CD4-positive, alpha-beta T cell (primary cell): ENCODE results near the gene NOX4. TPM values are rescaled to one million over a fixed set of nuclear protein-coding genes. Genes with fewer than 3 reads are reported as not detected.

ENCODE experiments used
- ATAC-seq: fragments of 200-7000 bp; cut with Tn5 transposase; one replicate; pipeline ENCODE4 v1.10.0; 2022; ENCODE audit warnings: mild to moderate bottlenecking; ENCODE audit not compliant: poor library complexity
- CTCF ChIA-PET: fragments of 350-600 bp; sonication (Branson Sonifier 250); formaldehyde crosslinking; loops from one replicate; lab custom pipeline; 2021; ENCODE audit warnings: antibody characterized with exemption, inconsistent platforms; lab: Charles Lee
- POLR2A ChIA-PET: fragments of 350-600 bp; sonication (Branson Sonifier 250); formaldehyde crosslinking; loops from one replicate; lab custom pipeline; 2021; ENCODE audit warnings: antibody characterized with exemption, inconsistent platforms; lab: Charles Lee
- DNase-seq, 14 experiments: peaks; one replicate each; pipeline ENCODE4 v3.0.0-alpha.2; 2013 to 2020; ENCODE audit warnings: mixed read lengths in 2 of 14
- H3K27ac ChIP-seq, 2 donors: one replicate each; pipeline versions ENCODE4 v1.5.1 to v1.7.0; 2013; ENCODE audit warnings: low read length in 2 of 2, low read depth in 1 of 2, mild to moderate bottlenecking in 1 of 2
- H3K27me3 ChIP-seq, 2 experiments: 1 replicate in 1 of 2; 2 replicates in 1 of 2; pipeline versions ENCODE4 v1.6.1 to v1.7.0; 2013; ENCODE audit warnings: low read length in 2 of 2, control low read depth in 1 of 2, mild to moderate bottlenecking in 1 of 2, moderate library complexity in 1 of 2; ENCODE audit not compliant: insufficient read depth in 2 of 2, control insufficient read depth in 1 of 2
- H3K36me3 ChIP-seq: one replicate; pipeline ENCODE4 v1.6.1; 2013; ENCODE audit warnings: low read length, control low read depth; ENCODE audit not compliant: insufficient read depth
- H3K4me1 ChIP-seq: one replicate; pipeline ENCODE4 v1.6.1; 2013; ENCODE audit warnings: low read length, control low read depth; ENCODE audit not compliant: insufficient read depth
- H3K4me3 ChIP-seq: one replicate; pipeline ENCODE4 v1.5.1; 2013; ENCODE audit warnings: mild to moderate bottlenecking, low read length, moderate library complexity
- H3K9me3 ChIP-seq, 2 experiments: 1 replicate in 1 of 2; 2 replicates in 1 of 2; pipeline versions ENCODE4 v1.6.1 to v1.7.0; 2013; ENCODE audit warnings: low read length in 2 of 2, mild to moderate bottlenecking in 2 of 2, control low read depth in 1 of 2, moderate library complexity in 1 of 2; ENCODE audit not compliant: control insufficient read depth in 1 of 2, insufficient read depth in 1 of 2
- H3K27ac Mint-ChIP-seq: one replicate; pipeline ENCODE4 v1.8.0; 2020; ENCODE audit warnings: mixed read lengths
- H3K27me3 Mint-ChIP-seq: one replicate; pipeline ENCODE4 v1.8.0; 2021; ENCODE audit warnings: mixed read lengths
- H3K36me3 Mint-ChIP-seq: one replicate; pipeline ENCODE4 v1.8.0; 2021; ENCODE audit warnings: low read depth, mixed read lengths
- H3K4me1 Mint-ChIP-seq: one replicate; pipeline ENCODE4 v1.8.0; 2021; ENCODE audit warnings: low read depth, mixed read lengths
- H3K4me3 Mint-ChIP-seq: one replicate; pipeline ENCODE4 v1.8.0; 2020; ENCODE audit warnings: mild to moderate bottlenecking, mixed read lengths
- H3K9me3 Mint-ChIP-seq: one replicate; pipeline ENCODE4 v1.8.0; 2020; ENCODE audit warnings: mixed read lengths
- intact Hi-C, 2 experiments: fragments of 100-400 bp; cut with DNase I in 1 of 2; cut with micrococcal nuclease in 1 of 2; formaldehyde crosslinking; loops; one replicate each; pipeline versions ENCODE4 v1.15.1 to v1.9.0; 2023 to 2025; cut with DNase I, micrococcal nuclease
- total RNA-seq, 174 experiments: library from RNA in 2 of 174; stranded (reverse) in 2 of 174; gene quantifications; one replicate each; pipeline ENCODE4 v1.2.3 and lab custom pipeline; 2021 to 2026
- TF ChIP-seq, protein P1 (sequence below): fragments of 200-600 bp; IDR thresholded peaks from one replicate; pipeline ENCODE4 v1.8.0; 2022; ENCODE audit warnings: antibody characterized with exemption, mild to moderate bottlenecking

NOX4 gene
- total RNA-seq, 2 experiments from 2014 or later = not detected

DNA sequence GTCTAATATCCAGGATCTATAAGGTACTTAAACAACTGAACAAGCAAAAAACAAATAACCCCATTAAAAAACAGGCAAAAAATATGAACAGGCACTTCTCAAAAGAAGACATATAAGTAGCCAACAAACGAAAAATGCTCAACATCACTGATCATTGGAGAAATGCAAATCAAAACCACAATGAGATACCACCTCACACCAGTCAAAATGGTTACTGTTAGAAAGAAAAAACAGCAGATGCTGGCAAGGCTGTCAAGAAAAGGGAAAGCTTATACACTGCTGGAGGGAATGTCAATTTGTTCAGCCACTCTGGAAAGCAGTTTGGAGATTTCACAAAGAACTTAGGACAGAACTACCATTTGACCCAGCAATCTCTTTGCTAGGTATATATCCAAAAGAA lies 30.6 kb upstream of the NOX4 start:
- Mint-ChIP-seq H3K4me1 (no peaks in the 10 kb centered on the region), H3K27me3 (no peaks in the 10 kb centered on the region), H3K36me3 (no peaks in the 10 kb centered on the region), H3K27ac (no peak overlapping the region), H3K4me3 (no peak overlapping the region), H3K9me3 (peaks cover 2% of the 10 kb centered on the region)
- Histone ChIP-seq H3K4me1 (no peaks in the 10 kb centered on the region), H3K36me3 (no peaks in the 10 kb centered on the region), H3K4me3 (no peak overlapping the region), H3K27me3 (no peaks in the 10 kb centered on the region), H3K9me3 (no peaks in the 10 kb centered on the region), H3K27ac (no peak overlapping the region)
- intact Hi-C loops = no loop called here
- ChIA-PET POLR2A (no interaction called here), CTCF (no interaction called here)
- DNase-seq (no peak), ATAC-seq (no peak)
- TF ChIP-seq, protein P1, sequence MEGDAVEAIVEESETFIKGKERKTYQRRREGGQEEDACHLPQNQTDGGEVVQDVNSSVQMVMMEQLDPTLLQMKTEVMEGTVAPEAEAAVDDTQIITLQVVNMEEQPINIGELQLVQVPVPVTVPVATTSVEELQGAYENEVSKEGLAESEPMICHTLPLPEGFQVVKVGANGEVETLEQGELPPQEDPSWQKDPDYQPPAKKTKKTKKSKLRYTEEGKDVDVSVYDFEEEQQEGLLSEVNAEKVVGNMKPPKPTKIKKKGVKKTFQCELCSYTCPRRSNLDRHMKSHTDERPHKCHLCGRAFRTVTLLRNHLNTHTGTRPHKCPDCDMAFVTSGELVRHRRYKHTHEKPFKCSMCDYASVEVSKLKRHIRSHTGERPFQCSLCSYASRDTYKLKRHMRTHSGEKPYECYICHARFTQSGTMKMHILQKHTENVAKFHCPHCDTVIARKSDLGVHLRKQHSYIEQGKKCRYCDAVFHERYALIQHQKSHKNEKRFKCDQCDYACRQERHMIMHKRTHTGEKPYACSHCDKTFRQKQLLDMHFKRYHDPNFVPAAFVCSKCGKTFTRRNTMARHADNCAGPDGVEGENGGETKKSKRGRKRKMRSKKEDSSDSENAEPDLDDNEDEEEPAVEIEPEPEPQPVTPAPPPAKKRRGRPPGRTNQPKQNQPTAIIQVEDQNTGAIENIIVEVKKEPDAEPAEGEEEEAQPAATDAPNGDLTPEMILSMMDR = no peak

DNA sequence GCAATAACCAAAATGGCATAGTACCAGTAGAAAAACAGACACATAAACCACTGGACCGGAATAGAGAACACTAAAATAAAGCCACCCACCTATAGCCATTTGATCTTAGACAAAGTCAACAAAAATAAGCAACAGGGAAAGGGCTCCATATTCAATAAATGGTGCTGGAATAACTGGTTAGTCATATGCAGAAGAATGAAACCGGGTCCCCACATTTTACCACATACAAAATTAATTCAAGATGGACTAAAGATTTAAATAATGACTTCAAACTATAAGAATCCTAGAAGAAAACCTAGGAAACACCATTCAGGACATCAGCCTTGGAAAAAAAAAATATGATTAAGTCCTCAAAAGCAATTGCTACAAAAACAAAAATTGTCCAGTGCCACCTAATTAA lies 30.1 kb upstream of the NOX4 start:
- H3K4me1 Mint-ChIP-seq = no peaks in the 10 kb centered on the region
- H3K36me3 ChIP-seq = no peaks in the 10 kb centered on the region
- H3K9me3 Mint-ChIP-seq = no peaks in the 10 kb centered on the region
- ATAC-seq (no peak), DNase-seq (no peak)
- CTCF ChIA-PET = no interaction called here
- POLR2A ChIA-PET = no interaction called here
- TF ChIP-seq, protein P1 = no peak
- H3K9me3 ChIP-seq = no peaks in the 10 kb centered on the region
- no peaks in the 10 kb centered on the region for H3K27me3 Mint-ChIP-seq
- H3K36me3 Mint-ChIP-seq = no peaks in the 10 kb centered on the region
- H3K27ac ChIP-seq = no peak overlapping the region
- no peak overlapping the region for H3K27ac Mint-ChIP-seq
- no peak overlapping the region for H3K4me3 Mint-ChIP-seq
- intact Hi-C loops = no loop called here
- no peaks in the 10 kb centered on the region for H3K4me1 ChIP-seq
- H3K4me3 ChIP-seq = no peak overlapping the region
- H3K27me3 ChIP-seq = no peaks in the 10 kb centered on the region

DNA sequence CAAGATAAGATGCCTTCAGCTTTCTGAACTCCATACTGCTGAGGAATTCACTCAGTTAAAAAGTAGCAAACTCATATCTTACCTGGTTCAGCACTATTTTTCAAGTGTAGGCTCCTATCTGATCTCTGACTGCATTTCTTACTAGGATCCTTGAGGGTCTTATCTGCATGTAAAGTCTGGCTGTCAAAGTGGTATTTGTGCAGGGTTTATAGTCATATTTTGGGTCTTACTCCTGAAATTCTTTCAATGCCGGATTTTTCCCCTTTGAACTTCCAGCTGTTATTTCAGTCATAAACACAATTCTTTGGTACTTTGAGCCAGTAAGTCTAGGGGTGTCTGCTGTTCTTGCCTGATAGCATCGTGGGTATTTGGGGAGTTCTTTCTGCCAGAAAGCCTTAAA lies 25.3 kb upstream of the NOX4 start:
- no peak overlapping the region for H3K27ac ChIP-seq
- no peaks in the 10 kb centered on the region for H3K36me3 Mint-ChIP-seq
- TF ChIP-seq, protein P1 = no peak
- no peak for DNase-seq
- no peaks in the 10 kb centered on the region for H3K27me3 Mint-ChIP-seq
- no peaks in the 10 kb centered on the region for H3K36me3 ChIP-seq
- no peaks in the 10 kb centered on the region for H3K27me3 ChIP-seq
- no peak overlapping the region for H3K4me3 ChIP-seq
- ChIA-PET POLR2A (no interaction called here), CTCF (no interaction called here)
- no peaks in the 10 kb centered on the region for H3K4me1 Mint-ChIP-seq
- no peaks in the 10 kb centered on the region for H3K9me3 ChIP-seq
- no peak for ATAC-seq
- H3K4me1 ChIP-seq = no peaks in the 10 kb centered on the region
- H3K9me3 Mint-ChIP-seq = peaks cover 6% of the 10 kb centered on the region
- H3K4me3 Mint-ChIP-seq = no peak overlapping the region
- no peak overlapping the region for H3K27ac Mint-ChIP-seq
- intact Hi-C loops = no loop called here
